ENCODE results near the gene PTGS2.
"Not testable (repeated sequence)": the region's sequence is repeated elsewhere in the genome, so short reads cannot be mapped to it uniquely, and the experiment has no call there.

PTGS2 gene

DNA sequence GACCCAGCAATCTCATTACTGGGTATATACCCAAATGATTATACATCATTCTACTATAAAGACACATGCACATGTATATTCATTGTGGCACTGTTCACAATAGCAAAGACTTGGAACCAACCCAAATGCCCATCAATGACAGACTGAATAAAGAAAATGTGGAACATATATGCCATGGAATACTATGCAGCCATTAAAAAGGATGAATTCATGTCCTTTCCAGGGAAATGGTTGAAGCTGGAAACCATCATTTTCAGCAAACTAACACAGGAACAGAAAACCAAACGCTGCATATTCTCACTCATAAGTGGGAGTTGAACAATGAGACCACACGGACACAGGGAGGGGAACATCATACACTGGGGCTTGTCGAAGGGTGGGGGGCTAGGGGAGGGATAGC, 10.4 kb downstream of the PTGS2 start:
- not testable (repeated sequence) for DNase-seq

GRCh38 chr1:186664217-186664616, 16.0 kb downstream of the PTGS2 start:
- DNase-seq, result not testable (repeated sequence)

- no peak for DNase-seq
Observed at GRCh38 chr1:186662752-186663151, 17.5 kb downstream of the PTGS2 start.

GRCh38 chr1:186659890-186660341, 20.3 kb downstream of the PTGS2 start:
- DNase-seq, result no peak

DNA sequence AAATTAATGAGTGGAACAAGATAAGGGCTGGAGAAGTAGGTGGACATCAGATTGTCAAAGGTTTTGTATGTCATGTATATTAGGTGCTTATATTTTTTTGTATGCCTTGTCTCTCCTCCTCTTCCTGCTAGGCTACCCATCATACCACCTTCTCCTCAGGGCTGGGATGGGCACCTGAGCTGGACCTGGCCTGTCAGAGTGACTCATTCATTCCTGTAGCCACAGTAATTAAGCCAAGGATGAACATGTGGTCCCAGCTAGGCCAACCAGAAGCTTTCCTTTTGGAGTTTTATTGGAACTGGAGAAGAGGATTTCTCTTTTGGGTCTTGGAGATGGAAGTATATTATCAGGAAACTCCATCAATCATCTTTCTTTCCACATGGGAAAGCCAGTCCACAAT, 21.2 kb downstream of the PTGS2 start:
- no peak for DNase-seq

DNA sequence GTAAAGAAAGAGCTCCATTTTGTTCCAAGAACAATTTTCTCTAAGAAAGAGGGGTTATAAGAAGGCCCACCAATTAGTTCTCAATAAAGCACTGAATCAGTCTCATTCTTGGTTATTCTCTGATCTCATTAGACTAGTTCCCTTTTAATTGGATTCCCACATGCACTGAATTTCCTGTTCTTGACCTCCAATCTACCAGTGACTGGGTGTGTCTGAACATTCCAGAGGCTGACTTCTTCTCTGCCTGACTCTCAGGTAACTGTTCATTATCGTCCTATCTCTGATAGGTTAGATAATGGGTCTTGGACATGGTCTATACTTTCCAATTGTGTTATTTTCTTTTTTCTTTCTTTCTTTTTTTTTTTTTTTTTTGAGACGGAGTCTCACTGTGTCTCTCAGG, 22.7 kb downstream of the PTGS2 start:
- no peak for DNase-seq

- no peak for DNase-seq
Observed at GRCh38 chr1:186655876-186656275, 24.3 kb downstream of the PTGS2 start.

- no peak for DNase-seq
Observed at GRCh38 chr1:186654741-186655140, 25.5 kb downstream of the PTGS2 start.

- no peak for DNase-seq
Observed at GRCh38 chr1:186653312-186653711, 26.9 kb downstream of the PTGS2 start.

- peak; percentile 95 for DNase-seq
Observed at GRCh38 chr1:186648613-186649012, 31.6 kb downstream of the PTGS2 start.

GRCh38 chr1:186647985-186648384, 32.2 kb downstream of the PTGS2 start:
- DNase-seq, result not testable (repeated sequence)

DNA sequence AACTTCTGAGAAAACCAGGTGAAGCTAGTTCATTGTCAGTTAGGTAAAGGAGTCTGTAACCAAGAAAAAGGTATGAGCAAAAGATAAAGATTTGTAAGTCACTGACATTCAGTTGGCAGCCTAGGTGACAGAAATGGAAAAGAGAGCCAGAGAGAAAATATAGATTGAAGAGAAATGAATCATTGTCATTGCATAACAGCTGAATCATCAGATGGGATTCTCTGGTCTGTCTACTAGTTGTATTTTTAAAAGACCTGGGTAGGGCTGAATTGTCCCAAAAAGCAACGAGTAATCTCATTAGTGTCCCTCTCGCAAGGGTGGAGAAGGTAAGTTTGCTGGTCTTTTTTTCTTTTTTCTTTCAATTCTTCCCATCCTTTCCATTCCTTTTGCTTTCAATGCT, 36.6 kb downstream of the PTGS2 start:
- DNase-seq, result no peak

DNA sequence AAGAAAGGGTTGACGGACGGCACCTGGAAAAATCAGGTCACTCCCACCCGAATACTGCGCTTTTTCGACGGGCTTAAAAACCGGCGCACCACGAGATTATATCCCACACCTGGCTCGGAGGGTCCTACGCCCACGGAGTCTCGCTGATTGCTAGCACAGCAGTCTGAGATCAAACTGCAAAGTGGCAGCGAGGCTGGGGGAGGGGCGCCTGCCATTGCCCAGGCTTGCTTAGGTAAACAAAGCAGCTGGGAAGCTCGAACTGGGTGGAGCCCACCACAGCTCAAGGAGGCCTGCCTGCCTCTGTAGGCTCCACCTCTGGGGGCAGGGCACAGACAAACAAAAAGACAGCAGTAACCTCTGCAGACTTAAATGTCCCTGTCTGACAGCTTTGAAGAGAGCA, 42.7 kb downstream of the PTGS2 start:
- peak; percentile 35 for DNase-seq

DNA sequence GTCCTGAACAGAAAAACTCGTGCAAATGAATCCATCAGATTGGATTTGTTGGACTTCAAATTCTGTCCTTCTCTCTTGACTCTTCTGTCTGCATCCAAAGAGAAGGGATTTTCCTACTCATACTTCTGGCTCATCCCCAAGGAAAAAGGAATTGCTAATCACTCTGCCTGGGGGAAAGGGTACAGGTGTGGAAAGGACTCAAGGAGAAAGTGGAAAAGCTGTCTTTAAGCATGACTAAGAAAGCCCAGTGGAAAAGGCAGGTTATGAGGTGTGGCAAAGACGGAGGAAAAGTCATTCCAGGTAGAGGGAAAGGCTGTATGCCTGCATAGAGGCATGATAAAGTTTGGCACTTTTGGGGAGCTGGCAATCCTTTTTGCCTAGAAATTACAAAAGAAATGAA, 43.4 kb downstream of the PTGS2 start:
- no peak for DNase-seq

DNA sequence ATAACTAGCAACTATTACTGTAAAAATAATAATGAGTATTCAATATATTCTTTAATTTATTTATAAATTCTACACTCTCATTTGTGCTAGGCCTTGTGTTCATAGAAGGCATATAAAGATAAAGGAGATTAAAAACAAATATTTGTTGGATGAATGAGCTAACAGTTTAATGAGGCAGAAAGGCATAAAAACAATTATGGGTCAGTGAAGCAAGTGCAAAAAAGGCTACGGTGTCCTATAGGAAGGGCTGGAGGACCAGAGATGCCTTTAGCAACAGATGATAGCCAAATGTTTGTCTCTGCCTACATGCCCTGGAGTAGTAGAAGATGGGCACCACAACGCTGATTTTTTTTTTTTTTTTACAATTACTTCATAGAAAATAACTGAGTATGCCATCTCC, 45.7 kb downstream of the PTGS2 start:
- no peak for DNase-seq

DNA sequence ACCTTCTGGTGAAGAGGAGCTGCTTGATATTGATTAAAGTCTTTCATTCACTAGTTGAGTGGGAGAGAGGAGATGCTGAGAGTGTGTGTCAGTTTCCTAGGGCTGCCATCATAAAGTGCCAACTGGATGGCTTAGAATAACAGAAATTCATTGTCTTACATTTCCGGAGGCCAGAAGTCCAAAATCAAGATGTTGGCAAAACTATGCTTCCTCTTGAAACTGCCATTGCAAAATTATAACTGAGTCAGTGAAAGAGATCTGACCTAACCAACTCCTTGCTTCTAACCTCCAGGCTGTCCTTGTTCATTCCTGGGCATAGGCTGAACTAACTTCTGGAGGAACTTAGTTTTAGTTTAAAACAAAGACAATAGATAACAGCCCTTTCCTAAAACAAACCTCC, 47.1 kb downstream of the PTGS2 start:
- DNase-seq, result no peak

GRCh38 chr1:186629341-186629740, 50.9 kb downstream of the PTGS2 start:
- no peak for DNase-seq

DNA sequence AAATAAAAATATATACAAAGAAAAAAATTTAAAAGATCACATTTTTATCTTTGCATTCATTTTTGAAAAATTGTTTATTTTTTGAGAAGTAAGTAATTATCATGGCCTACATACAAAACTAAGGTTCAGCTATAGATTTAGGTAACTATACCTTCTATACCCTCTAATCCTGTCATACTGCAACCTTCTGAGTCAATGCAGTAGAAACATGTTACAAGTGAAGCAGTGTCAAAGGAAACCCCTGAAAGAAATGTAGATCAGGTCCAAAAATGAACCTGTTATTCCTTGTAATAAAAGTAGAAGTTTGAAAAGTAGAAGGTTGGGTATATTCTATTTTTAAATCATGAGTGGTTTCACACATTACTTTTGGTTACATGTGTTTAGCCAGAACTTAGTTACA, 51.3 kb downstream of the PTGS2 start:
- DNase-seq, result no peak

DNA sequence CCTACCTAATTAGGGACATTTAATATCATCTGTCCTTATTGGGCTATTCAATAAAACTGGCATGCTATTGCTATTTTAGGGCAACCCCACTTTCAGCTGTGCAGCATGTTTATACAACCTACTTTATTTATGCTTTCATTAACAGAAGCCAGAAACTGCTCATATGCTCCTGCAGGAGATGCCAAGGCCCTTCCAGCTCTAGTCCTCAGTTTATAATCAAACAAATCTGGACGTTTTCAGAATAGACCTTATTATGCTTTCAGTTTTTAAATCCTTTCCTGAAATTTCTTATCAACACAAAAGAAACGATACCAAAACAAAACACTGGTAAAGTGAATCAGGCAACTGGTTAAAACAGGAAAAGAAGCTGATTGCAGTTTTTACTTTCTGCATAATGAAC, 53.2 kb downstream of the PTGS2 start:
- DNase-seq, result no peak

DNA sequence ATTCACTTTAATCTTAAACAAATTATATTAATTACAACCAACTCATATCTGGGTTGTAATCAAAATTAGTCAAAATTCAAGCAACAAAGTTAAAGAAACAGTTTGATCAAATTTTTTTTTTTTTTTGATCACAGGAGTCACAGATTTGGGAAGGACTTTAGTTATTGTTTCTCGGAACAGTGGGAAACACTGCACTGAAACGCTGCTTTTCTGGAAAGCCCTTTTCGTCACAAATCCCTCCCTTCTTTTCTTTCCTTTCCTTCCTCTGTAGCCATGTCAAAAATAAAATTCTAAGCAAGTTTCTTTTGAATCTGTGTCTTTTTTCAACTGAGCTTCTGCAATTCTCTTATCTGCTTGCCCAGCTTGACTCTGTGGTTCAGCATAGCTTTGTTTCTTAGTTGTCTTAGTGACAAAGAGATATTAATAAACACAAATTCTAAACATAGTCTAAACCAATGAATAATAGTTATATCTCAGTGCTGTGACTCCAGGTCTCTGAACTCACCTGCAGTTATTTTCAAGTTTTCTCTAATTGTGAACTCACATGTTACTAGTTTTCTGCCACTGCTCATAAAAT, 53.8 kb downstream of the PTGS2 start:
- DNase-seq, result no peak

DNA sequence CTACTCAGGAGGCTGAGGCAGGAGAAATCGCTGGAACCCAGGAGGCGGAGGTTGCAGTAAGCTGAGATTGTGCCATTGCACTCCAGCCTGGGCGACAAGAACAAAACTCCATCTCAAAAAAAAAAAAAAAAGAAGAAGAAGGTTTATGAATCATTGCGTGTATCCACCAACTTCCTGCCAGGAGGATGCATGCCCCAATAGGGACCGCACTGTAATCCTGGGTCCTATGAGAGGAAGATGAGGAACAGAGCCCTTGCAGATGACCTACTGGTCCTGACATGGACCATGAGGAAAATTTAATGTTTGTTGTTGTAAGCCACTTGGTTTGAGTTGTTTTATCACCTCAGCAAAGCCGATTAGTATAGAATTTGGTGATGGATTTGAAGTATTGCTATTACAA, 56.7 kb downstream of the PTGS2 start:
- DNase-seq, result no peak

All from NCI-H526 treated with DMSO at 0.1 percent for 48 hours (cell line).